ENCODE data around the gene RAD51B.

RAD51B gene

DNA sequence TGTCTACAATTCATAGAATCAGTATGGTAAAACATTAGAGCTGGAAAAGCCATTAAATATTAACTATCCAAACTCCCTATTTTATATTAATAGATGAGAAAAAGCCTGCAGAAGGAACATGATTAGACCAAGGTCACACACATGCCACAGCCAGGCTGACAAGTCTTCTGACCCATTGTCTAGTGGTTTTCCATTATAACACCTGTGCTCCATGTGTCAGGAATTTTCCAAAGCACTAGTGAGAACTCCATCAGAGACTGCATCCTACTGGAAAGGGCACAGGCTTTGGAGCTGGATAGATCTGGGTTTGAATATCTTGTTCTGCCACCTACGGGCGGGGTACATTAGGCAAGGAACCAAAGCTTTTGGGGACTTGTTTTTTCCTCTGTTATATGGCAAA lies 325.5 kb downstream of the RAD51B start:
- DNase-seq (ENCODE audit: low read depth in 2 of 2) = no peak

DNA sequence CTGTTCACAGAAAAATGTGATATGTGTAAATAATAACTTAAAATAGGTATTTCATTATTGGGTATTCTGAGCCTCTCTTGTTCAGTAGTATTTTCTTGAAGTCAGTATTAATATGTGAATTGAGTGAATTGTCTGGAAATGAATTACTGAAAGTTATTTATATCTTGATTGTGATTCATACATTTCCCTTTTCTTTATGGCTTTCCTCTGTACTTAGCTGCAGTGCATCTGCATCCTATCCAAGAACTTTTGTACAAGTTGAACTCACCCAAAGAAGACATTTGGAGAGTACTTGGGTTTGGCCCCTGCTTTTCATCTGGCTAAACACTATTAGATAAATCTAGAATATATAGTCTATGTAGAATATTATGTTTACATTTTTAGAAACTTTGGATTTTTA lies 326.0 kb downstream of the RAD51B start:
- no peak for DNase-seq (ENCODE audit: low read depth in 2 of 2)

DNA sequence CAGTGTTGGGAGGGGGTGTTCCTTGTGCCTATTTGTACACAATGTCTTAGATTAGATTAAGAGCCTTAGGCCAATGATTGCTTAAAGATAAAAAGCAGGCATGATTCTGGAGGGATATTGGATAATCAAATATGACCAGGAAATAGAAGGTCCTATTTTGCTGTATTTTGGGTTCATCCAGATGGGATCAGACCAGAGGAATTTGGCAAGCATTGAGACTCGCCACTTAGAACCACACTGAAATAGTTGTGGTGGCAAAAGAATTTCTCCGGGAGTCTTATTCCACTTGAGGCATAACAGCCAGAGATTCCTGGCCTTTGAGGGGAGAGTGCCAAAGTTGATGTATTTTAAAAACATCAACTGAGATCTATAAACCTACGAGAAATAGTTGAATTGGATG lies 327.2 kb downstream of the RAD51B start:
- no peak for DNase-seq (ENCODE audit: low read depth in 2 of 2)

GRCh38 chr14:68147303-68147702 lies 327.7 kb downstream of the RAD51B start:
- no peak for DNase-seq (ENCODE audit: low read depth in 2 of 2)

GRCh38 chr14:68148276-68148675 lies 328.7 kb downstream of the RAD51B start:
- DNase-seq (ENCODE audit: low read depth in 2 of 2) = no peak

DNA sequence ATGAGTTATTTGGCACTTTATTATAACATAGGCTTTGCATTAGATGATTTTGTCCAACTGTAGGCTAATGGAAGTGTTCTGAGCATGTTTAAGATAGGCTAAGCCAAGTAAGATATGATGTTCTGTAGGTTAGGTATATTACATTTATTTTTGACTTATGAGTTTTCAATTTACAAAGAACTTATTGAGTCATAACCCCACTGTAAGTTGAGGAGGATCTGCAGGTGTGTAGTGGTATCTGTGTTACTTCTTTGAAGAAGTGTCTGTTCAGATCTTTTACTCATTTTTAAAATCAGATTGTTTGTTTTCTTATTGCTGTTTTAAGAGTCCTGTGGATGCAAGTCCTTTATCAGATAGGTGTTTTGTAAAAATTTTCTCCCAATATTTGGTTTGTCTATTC lies 329.2 kb downstream of the RAD51B start:
- no peak for DNase-seq (ENCODE audit: low read depth in 2 of 2)

- no peak for DNase-seq (ENCODE audit: low read depth in 2 of 2)
These were observed 333.7 kb downstream of the RAD51B start for GRCh38 chr14:68153275-68153674.

DNA sequence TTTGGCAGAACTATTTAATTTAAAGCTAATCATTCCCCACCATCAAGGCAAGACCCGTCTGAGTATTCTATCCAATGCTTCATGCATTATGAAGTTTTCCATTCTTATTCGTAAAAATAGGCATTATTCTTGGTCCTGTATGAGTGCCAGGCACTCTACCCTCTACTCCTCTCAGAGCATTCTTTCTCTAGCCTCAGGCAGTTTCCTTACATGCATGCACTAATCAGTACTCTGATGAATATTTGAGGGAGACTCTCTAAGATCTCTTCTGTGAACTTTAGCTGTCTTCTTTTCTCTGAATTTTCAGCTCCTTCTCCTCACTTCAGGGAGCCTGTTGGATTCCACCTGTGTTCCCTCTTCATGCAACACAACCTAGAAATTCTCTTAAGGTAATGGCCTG lies 334.7 kb downstream of the RAD51B start:
- no peak for DNase-seq (ENCODE audit: low read depth in 2 of 2)

DNA sequence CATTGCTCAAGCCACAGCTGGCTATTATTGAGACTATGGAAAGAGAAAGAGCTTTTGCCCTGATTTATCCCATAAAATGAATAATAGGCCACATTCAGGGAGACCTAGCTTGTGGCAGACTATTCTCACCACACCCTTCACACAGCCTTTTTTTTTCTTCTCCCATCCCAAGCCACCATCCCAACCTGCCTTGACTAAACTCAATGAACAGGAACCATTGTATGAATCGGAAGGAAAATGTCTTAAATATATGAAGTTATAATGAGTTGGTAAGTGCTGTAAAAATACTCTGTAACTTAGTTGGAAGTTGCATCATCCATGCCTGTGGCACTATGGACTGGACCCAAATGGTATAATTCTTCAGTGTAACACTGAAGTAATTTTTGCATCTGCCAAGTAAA lies 338.4 kb downstream of the RAD51B start:
- no peak for DNase-seq (ENCODE audit: low read depth in 2 of 2)

DNA sequence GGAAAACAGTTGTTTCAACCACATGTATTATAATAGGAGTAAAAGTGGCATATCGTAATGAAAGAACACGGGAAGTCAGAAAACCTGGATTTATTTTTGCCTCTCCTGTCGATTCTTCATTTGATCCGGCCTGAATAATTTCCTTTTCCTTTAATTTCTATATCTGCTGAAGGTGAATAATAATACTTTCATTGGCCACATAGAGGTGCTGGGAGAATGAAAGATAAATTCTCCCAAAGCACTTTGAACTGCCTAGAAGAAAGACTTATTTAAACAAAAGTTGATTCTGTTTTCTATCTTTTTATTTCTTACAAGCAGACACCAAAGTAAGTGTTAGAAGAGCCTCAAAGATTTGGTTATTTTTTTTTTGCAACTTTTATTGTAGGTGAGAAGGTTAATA lies 339.1 kb downstream of the RAD51B start:
- no peak for DNase-seq (ENCODE audit: low read depth in 2 of 2)

- no peak for DNase-seq (ENCODE audit: low read depth in 2 of 2)
These were observed 340.4 kb downstream of the RAD51B start for GRCh38 chr14:68159701-68160633.

- no peak for DNase-seq (ENCODE audit: low read depth in 2 of 2)
These were observed 341.4 kb downstream of the RAD51B start for GRCh38 chr14:68160779-68161546.

DNA sequence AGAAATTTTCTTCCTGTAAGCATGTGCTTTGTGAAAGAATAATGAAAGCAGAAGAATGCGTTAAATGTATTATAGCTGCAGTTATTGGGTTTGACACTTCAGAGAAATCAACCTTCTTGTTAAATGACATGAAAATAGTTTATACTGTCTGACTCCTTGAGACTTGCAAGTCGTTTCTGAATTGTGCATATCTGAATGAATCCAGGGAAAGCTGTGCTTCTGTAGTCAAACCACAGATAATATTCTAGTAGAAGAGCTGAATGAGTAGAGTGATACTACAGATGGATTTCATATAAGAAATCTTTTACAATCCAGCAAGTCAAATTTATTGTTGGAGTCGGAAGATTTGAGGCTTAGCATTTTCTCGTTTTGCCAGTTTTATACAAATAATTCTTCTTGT lies 343.3 kb downstream of the RAD51B start:
- DNase-seq (ENCODE audit: low read depth in 2 of 2) = no peak

DNA sequence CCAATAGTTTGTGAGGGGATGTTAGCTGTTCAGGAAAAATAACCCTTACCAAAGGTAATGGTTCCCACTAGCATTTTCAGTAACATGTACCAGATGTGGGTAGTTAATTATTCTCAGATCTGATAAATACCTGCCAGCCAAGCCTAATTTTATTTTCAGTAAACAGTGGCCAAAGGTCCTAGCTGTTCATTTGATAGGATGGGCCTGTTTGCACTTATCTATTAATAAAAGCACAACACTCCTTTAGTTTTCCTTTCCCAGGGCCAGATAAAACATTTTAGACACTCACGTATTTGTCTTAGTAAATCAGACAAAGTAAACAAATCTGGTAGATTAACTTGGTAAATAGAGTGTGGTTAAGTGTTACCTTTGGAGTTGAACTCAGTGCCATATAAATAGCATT lies 345.1 kb downstream of the RAD51B start:
- no peak for DNase-seq (ENCODE audit: low read depth in 2 of 2)

DNA sequence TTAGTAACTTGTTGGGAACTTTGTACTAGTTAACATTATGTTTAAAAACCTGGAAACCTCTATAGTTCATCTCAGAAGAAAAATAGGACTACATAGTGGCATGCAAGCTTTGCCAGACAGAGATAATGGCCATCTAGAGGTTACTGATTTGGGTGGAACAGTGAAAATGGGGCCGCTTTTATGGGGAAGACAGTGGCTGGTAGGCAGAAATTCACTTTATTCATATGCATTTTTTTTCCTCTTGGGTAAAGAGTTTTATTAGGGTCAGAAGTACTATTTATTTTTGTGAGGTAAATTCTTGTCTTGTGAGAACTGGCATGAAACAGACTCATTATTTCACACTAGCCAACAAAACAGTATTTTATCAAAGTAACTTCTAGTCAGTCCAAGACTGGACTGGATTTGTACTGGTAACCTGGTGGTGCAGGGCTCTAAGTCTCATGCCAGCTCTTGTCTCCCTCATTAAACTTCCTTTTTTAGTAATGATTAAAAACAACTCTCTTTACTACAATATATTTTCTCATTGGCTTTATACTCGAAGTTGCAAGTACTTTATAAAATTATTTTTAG lies 345.8 kb downstream of the RAD51B start:
- DNase-seq (ENCODE audit: low read depth in 2 of 2) = no peak

DNA sequence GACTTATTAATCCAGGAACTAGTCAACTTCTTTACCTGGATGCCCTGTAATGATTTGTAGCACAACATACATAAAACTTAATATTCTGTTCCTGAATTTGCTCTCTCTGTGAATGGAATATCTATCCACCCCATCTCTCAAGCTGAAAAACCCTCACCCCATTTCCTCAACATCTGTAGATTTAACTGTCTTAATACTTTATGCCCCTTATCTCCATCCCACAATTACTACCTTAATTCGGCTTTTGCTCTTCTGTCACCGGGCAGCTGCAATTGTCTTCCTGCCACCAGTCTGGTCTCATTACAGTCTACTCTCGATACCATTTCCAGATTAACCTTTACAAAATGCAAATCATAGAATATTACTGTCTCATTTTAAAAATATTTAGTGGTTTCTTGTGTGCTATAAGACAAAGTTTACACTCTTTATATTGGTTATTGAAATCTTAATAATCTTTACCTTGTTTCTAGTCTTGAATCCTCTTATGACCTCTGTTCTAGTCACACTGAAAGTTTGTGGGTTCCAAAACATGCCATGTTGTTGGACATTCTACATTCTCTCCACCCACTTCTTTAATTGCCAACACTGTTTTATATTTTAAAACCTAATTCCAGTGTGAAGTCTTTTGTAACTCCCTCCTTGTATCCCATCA lies 347.3 kb downstream of the RAD51B start:
- DNase-seq (ENCODE audit: low read depth in 2 of 2) = no peak

DNA sequence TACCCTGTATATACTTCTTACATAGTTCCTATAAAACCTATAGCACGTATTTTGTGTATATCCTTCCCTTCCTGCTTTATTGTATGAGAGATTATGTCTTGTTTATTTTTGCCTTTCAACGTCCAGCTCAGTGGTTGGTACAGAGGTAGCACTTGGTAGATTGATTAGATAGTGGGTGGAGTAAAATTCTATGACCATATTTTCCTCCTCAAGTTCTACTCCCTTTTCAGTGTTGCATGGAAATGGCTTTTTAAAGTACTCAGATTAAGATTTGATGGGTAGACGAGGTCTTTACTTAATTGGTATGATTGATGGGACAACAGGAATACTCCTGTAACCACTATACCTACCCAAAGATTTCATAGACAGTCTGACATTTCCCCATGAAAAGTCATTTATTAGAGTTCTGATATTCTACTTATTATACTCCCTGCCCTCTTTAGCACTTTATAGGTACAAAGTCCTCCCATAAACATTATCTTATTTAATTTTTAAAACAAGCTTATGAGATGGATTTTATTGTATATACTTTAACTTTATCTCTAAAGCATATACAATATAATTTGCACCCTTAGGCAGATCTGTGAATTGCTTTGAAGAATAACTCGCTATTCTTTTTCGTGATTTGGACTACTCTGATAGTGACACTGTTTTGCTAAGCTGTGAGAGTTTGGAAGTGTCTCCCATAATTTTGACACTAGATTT lies 348.0 kb downstream of the RAD51B start:
- no peak for DNase-seq (ENCODE audit: low read depth in 2 of 2)

GRCh38 chr14:68168460-68169109 lies 349.0 kb downstream of the RAD51B start:
- DNase-seq (ENCODE audit: low read depth in 2 of 2) = no peak

GRCh38 chr14:68172216-68172615 lies 352.6 kb downstream of the RAD51B start:
- DNase-seq (ENCODE audit: low read depth in 2 of 2) = no peak

DNA sequence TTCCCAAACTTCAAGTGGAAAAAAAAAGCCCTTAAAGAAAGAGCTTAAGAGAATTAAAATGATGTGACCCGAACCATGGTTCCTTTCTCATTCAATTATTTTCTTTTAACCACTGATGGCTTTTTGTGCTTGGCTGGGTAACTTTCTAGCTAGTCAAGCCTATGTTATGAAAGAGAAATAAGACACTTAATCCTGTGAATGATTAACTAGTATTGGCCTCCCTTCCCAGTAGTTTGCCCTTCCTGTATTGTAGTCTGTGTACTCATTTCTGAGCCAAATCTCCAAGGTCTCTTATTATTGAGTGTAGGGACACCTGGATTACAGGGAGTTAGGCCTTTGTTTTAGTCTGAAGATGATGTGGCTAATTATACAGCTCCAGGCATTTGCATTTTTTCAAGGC lies 353.0 kb downstream of the RAD51B start:
- DNase-seq (ENCODE audit: low read depth in 2 of 2) = no peak
